Measurements from ENCODE around the gene TRIM56.
A peak's percentile ranks its signal among the peaks of the same experiment; 100 is the strongest.

Gene TRIM56

GRCh38 chr7:101093906-101094305 lies 8.6 kb downstream of the TRIM56 start:
- TF ChIP-seq YY1 (IDR thresholded peaks at IDR 0.05; ENCODE audit: insufficient read depth, insufficient read length), result no peak
- TF ChIP-seq SUZ12 (IDR thresholded peaks at IDR 0.05; ENCODE audit: extremely low read depth, insufficient read depth, insufficient read length), result no peak
- Histone ChIP-seq H3K36me3 (ENCODE audit: insufficient read depth, insufficient read length, low read length) (peaks cover 17% of the 10 kb centered on the region), H3K9ac (ENCODE audit: insufficient read length, low read depth) (no peak overlapping the region), H3K4me1 (ENCODE audit: insufficient read depth, insufficient read length) (no peaks in the 10 kb centered on the region), H3K27me3 (ENCODE audit: insufficient read depth, insufficient read length) (no peaks in the 10 kb centered on the region), H3K9me3 (ENCODE audit: insufficient read depth, low read length) (peaks cover 6% of the 10 kb centered on the region; the same call in 1 of the 2 replicates), H3K4me3 (ENCODE audit: insufficient read length, low read depth) (no peak overlapping the region)
- no peak for DNase-seq (ENCODE audit: low read depth, low spot score)

- H3K27me3 ChIP-seq (ENCODE audit: insufficient read depth, insufficient read length), result no peaks in the 10 kb centered on the region
- TF ChIP-seq ZNF274 (IDR thresholded peaks at IDR 0.05; ENCODE audit: low read depth, low read length) (no peak), SUZ12 (IDR thresholded peaks at IDR 0.05; ENCODE audit: extremely low read depth, insufficient read depth, insufficient read length) (no peak), YY1 (IDR thresholded peaks at IDR 0.05; ENCODE audit: insufficient read depth, insufficient read length) (no peak)
- no peaks in the 10 kb centered on the region for H3K4me1 ChIP-seq (ENCODE audit: insufficient read depth, insufficient read length)
- no peak for DNase-seq (ENCODE audit: low read depth, low spot score)
- peaks cover 12% of the 10 kb centered on the region for H3K36me3 ChIP-seq (ENCODE audit: insufficient read depth, insufficient read length, low read length)
- H3K4me3 ChIP-seq (ENCODE audit: insufficient read length, low read depth), result no peak overlapping the region
- H3K9me3 ChIP-seq (ENCODE audit: insufficient read depth, low read length), result peaks cover 6% of the 10 kb centered on the region; the same call in 1 of the 2 replicates
- no peak overlapping the region for H3K9ac ChIP-seq (ENCODE audit: insufficient read length, low read depth)
These were observed 9.1 kb downstream of the TRIM56 start for GRCh38 chr7:101094376-101094775.

DNA sequence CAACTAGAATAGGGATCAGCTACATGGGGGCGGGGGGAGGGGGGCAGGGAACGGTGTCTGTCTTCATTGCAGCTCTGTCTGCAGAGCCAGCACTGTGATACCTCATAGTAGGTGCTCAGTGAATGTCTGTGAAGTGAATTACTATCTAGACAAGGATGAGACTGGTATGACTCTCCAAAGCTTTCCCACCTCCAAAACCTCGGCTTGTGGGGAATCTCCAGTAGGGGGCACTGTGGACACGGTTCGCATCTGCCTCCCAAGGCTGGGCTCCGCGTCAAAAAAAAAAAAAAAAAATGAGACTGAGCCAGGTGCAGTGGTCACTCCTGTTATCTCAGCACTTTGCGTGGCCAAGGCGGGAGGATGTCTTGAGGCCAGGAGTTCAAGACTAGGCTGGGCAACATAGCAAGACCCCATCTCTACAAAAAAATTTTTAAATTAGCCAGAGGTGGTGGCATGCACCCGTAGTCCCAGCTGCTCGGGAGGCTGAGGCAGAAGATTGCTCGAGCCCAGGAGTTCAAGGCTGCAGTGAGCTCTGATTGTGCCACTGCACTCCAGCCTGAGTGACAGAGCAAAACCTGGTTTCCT lies 9.6 kb downstream of the TRIM56 start:
- H3K4me3 ChIP-seq (ENCODE audit: insufficient read length, low read depth), result no peak overlapping the region
- H3K9me3 ChIP-seq (ENCODE audit: insufficient read depth, low read length), result peaks cover 6% of the 10 kb centered on the region; the same call in 1 of the 2 replicates
- H3K9ac ChIP-seq (ENCODE audit: insufficient read length, low read depth), result no peak overlapping the region
- no peaks in the 10 kb centered on the region for H3K27me3 ChIP-seq (ENCODE audit: insufficient read depth, insufficient read length)
- no peaks in the 10 kb centered on the region for H3K4me1 ChIP-seq (ENCODE audit: insufficient read depth, insufficient read length)
- H3K36me3 ChIP-seq (ENCODE audit: insufficient read depth, insufficient read length, low read length), result peaks cover 9% of the 10 kb centered on the region
- DNase-seq (ENCODE audit: low read depth, low spot score), result no peak
- TF ChIP-seq ZNF274 (IDR thresholded peaks at IDR 0.05; ENCODE audit: low read depth, low read length) (no peak), SUZ12 (IDR thresholded peaks at IDR 0.05; ENCODE audit: extremely low read depth, insufficient read depth, insufficient read length) (no peak), YY1 (IDR thresholded peaks at IDR 0.05; ENCODE audit: insufficient read depth, insufficient read length) (no peak)

DNA sequence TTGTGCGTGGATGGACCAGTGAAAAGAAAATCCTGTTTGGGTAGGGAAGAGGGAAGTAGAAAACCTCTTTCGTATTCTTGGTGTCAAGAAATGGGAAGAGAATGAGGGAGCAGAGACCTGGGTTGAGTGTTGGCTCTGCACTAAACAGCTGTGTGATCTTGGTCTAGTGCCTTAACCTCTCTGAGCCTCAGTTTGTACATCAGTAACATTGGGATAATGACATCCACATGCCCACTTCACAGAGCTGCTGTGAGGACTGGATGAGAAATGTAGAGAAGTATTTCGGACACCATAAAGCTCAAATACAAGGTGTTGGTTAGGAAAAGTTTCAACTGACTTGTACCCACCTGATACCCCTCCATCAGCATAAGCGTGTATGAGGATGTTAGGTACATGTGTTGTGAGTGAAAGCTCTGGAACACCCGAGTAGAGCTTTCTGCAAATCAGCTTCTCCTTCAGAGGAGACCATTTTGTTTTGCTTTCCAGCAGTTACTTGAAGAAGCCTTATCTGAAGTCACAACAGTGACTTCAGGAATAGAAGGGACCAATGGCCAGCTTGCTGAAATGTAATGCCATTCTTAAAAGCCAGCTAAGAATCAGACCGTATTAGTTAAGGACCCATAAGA lies 11.2 kb downstream of the TRIM56 start:
- Histone ChIP-seq H3K9me3 (ENCODE audit: insufficient read depth, low read length) (no peaks in the 10 kb centered on the region), H3K36me3 (ENCODE audit: insufficient read depth, insufficient read length, low read length) (no peaks in the 10 kb centered on the region), H3K4me1 (ENCODE audit: insufficient read depth, insufficient read length) (peaks cover 3% of the 10 kb centered on the region), H3K9ac (ENCODE audit: insufficient read length, low read depth) (no peak overlapping the region), H3K27me3 (ENCODE audit: insufficient read depth, insufficient read length) (no peaks in the 10 kb centered on the region), H3K4me3 (ENCODE audit: insufficient read length, low read depth) (no peak overlapping the region)
- DNase-seq (ENCODE audit: low read depth, low spot score), result no peak
- TF ChIP-seq YY1 (IDR thresholded peaks at IDR 0.05; ENCODE audit: insufficient read depth, insufficient read length), result no peak
- no peak for TF ChIP-seq ZNF274 (IDR thresholded peaks at IDR 0.05; ENCODE audit: low read depth, low read length)
- no peak for TF ChIP-seq SUZ12 (IDR thresholded peaks at IDR 0.05; ENCODE audit: extremely low read depth, insufficient read depth, insufficient read length)

GRCh38 chr7:101096957-101097347 lies 11.7 kb downstream of the TRIM56 start:
- DNase-seq (ENCODE audit: low read depth, low spot score), result no peak
- H3K27me3 ChIP-seq (ENCODE audit: insufficient read depth, insufficient read length), result no peaks in the 10 kb centered on the region
- no peak for TF ChIP-seq SUZ12 (IDR thresholded peaks at IDR 0.05; ENCODE audit: extremely low read depth, insufficient read depth, insufficient read length)
- TF ChIP-seq YY1 (IDR thresholded peaks at IDR 0.05; ENCODE audit: insufficient read depth, insufficient read length), result no peak
- TF ChIP-seq ZNF274 (IDR thresholded peaks at IDR 0.05; ENCODE audit: low read depth, low read length), result no peak
- no peaks in the 10 kb centered on the region for H3K9me3 ChIP-seq (ENCODE audit: insufficient read depth, low read length)
- no peak overlapping the region for H3K9ac ChIP-seq (ENCODE audit: insufficient read length, low read depth)
- H3K4me1 ChIP-seq (ENCODE audit: insufficient read depth, insufficient read length), result peaks cover 3% of the 10 kb centered on the region
- no peak overlapping the region for H3K4me3 ChIP-seq (ENCODE audit: insufficient read length, low read depth)
- no peaks in the 10 kb centered on the region for H3K36me3 ChIP-seq (ENCODE audit: insufficient read depth, insufficient read length, low read length)

- Histone ChIP-seq H3K36me3 (ENCODE audit: insufficient read depth, insufficient read length, low read length) (no peaks in the 10 kb centered on the region), H3K4me3 (ENCODE audit: insufficient read length, low read depth) (no peak overlapping the region), H3K9me3 (ENCODE audit: insufficient read depth, low read length) (no peaks in the 10 kb centered on the region), H3K27me3 (ENCODE audit: insufficient read depth, insufficient read length) (no peaks in the 10 kb centered on the region), H3K9ac (ENCODE audit: insufficient read length, low read depth) (no peak overlapping the region), H3K4me1 (ENCODE audit: insufficient read depth, insufficient read length) (peaks cover 3% of the 10 kb centered on the region)
- TF ChIP-seq SUZ12 (IDR thresholded peaks at IDR 0.05; ENCODE audit: extremely low read depth, insufficient read depth, insufficient read length) (no peak), YY1 (IDR thresholded peaks at IDR 0.05; ENCODE audit: insufficient read depth, insufficient read length) (no peak)
- no peak for DNase-seq (ENCODE audit: low read depth, low spot score)
These were observed 12.3 kb downstream of the TRIM56 start for GRCh38 chr7:101097561-101097960.

GRCh38 chr7:101099969-101100781 lies 14.9 kb downstream of the TRIM56 start:
- Histone ChIP-seq H3K9me3 (ENCODE audit: insufficient read depth, low read length) (no peaks in the 10 kb centered on the region), H3K4me3 (ENCODE audit: insufficient read length, low read depth) (peak overlapping the region; percentile 17)
- DNase-seq (ENCODE audit: low read depth, low spot score), result peak; percentile 95

More at GRCh38 chr7:101099969-101100781, 14.9 kb downstream of the TRIM56 start:
- no peak for TF ChIP-seq ZNF274 (IDR thresholded peaks at IDR 0.05; ENCODE audit: low read depth, low read length)
- no peak for TF ChIP-seq SUZ12 (IDR thresholded peaks at IDR 0.05; ENCODE audit: extremely low read depth, insufficient read depth, insufficient read length)
- TF ChIP-seq YY1 (IDR thresholded peaks at IDR 0.05; ENCODE audit: insufficient read depth, insufficient read length), result no peak
- no peaks in the 10 kb centered on the region for H3K27me3 ChIP-seq (ENCODE audit: insufficient read depth, insufficient read length)
- H3K9ac ChIP-seq (ENCODE audit: insufficient read length, low read depth), result peak overlapping the region; percentile 74
- H3K36me3 ChIP-seq (ENCODE audit: insufficient read depth, insufficient read length, low read length), result no peaks in the 10 kb centered on the region
- peaks cover 3% of the 10 kb centered on the region for H3K4me1 ChIP-seq (ENCODE audit: insufficient read depth, insufficient read length)

All from NT2/D1 (cell line).